GF-D8 (cell line): ENCODE results near the gene REG3G.
A peak's percentile ranks its signal among the peaks of the same experiment; 100 is the strongest.

Experiments
- DNase-seq: peaks from one replicate; lab custom pipeline; 2025; lab: John Stamatoyannopoulos, UW

The REG3G gene

DNA sequence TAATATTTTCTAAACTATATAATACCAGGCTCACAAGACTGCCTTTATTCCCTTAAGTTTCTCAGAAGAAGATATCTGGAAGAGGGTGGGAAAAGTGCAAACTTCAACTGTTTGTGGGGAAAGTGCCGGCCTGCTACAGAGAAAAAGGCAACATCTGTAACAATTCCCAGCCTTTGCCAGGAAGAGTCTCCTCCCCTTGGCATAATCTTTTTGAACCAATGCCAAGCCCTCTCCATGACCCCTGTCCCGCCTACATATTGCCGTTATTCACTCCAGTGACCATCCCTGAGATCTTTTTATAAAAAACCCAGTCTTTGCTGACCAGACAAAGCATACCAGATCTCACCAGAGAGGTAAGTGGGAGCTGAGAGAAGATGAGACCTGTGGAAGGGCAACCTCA is at the start of gene REG3G:
TSS of gene REG3G (plus strand) at position 282 of the 400 bp plus-strand sequence. CDS start 392 bp downstream, outside the sequence.
- no peak for DNase-seq

DNA sequence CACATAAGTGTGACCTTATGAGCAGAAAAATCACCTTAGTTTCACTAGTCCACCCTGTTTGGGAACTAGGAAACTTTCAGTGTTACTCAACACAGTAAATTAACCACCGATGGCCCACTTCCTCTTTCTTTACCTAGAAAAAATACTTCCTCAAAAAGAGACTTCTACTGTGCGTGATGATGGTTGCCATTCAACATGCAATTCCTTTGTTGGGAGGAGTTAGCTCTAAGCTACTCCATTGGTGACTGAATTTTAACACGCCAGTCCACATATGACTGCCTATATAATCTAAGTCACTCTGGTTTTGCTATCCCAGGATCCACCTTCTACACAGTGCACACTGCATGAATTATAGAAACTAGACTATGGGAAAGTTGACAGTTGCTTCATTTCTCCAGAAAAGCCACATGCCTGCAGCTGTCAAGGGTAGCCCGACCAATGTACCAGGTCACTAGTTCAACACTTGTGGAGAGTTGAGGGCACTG is 47.8 kb upstream of the REG3G start:
- peak; percentile 90 for DNase-seq

DNA sequence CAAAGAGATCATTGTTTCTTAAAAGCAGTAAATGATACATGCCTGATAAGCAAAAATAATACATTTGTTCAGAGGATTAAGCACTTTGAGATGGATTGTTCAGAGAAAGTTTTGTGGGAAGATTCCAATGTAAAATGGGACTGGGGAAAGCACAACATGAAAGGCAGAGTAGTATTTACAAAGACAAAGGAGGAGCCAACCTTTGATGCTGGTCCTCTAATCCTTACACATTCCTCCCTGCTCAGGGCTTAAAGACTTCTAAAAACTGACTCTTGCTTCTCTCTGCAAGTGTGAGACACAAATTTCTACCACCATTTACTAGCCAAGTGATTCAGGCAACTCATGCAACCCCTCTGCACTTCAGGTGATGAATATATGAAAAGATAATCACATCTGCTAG is 47.2 kb upstream of the REG3G start:
- no peak for DNase-seq

DNA sequence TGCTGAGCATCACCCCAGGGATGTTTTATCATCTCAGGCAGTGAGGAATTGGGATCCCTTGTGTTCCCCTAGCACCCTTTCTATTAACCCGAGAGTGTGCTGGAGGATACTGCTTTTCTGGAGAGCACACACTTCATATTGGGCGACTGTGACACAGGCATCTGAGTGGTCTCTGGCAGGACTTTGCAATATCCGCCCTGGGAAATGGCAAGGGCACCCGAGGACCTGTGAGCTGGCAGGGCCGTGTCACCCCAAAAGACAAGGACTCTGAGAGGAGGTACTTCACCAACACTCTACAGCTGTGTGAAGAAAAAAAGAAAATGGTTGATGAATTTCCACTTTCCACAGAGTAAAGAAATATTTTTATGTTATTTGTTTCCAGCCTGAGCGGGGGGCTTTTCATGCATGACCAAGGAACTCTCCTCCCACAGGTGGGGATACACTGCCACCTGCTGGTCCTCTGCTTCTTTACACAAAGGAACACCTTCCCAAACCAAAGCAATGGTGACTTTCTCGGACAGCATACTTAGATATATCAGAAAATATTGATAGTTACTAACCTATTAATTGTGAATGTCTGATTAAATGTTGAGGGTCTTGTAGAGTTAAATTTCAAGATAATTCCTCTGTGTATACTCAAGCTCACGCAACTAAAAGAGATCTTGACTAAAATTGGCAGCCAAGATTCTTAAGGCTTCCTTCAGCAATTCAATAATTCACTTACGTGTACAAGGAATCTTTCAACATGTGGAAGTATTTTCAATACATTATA is 45.9 kb upstream of the REG3G start:
- DNase-seq: no peak

DNA sequence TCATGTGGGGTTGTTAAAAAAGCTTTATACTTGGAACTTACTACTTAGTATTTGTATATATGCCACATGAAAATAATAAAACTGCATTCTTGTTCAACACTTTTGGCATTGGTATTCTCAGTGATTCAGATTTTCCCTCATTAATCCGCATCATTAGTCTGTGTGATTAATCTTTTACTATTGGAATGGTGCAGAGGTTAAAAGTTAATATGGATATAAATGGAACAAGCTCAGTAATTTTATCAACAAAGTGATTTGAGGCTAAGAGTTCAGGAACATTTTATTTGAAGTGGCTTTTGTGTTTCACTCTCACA is 45.4 kb upstream of the REG3G start:
- DNase-seq: no peak

DNA sequence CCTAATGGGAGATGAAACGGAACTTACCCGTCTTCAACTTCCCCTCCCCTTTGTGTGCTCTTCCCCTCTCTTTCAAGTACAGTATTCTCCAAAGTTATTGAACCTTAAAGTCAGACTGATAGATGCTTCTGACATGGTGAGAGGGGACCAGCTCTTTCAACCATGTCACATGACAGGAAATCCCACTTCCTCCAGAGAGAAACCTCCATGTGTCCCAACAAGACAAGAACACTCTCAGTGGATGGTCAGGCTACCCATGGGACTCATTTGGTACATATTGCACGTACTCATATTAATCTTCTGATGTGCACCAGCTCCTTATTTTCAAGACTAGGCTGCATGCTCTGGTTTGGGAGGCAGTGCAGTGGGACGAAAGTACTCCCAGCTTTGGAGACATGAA is 44.6 kb upstream of the REG3G start:
- no peak for DNase-seq

DNA sequence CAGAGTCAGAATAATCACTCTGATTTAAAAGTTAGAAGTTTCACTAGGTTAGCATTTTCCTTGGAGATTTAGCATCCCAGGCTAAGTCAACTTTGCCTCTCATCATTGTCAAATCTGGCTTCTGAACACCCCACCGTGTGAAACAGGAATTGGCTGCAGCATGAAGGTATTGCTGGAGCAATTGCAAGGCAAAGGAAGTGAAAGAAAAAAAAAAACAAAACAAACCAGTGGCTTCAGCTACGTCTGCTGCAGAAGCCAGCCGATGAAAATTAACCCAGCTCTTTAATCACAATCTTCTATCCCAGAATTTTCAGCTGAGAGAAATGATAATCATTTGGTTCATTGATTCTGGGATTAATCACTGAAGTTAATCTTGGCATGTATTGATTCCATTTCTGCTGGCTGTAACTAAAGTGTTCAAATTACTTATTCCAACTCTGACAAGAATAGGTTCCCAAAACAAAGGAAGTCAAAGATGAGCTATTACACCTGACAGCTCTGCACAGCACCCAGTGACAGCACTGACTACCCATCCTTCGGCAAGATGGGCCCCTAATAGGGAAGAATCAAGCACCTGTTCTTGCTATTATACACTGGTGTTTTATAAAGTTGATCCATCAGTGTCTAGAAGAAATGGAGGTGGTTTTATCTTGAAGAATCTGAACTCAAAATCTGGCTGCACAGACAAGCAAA is 42.7 kb upstream of the REG3G start:
- DNase-seq: no peak

DNA sequence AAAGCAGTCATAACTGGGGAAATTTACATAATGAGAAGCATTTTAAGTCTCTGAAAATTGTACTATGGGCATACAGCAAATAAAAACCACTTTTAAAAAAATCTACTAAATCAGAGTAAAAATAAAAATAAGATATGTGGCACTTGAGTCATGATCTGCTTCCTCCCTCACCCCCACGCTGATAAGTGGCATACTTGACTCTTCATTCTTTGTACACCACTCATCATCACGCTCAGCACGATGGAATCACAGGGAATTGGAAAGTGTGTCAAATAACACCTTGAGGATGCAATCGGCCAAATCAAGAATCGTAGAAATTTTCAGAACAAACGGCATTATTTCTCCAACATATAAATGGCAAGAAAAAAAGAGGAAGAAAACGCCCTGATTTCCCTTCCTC is 41.1 kb upstream of the REG3G start:
- no peak for DNase-seq

DNA sequence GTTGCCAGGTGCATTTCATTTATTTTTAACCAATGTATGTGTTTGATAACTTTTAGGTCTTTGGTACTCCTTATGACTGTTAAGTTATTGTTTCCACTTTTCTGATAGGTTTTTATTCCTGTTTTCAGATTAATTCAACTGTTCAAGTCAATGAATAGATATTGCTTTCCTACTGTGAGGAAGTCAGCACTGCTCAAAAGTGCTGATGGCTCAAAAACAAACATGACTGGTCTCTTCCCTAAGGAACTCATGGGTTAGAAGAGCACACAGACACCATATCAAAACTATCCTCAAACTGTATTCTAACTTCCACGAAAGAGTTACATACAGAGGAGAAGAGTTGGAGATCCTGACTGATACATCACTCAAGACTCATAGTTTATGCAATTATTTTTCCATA is 39.9 kb upstream of the REG3G start:
- DNase-seq: no peak

DNA sequence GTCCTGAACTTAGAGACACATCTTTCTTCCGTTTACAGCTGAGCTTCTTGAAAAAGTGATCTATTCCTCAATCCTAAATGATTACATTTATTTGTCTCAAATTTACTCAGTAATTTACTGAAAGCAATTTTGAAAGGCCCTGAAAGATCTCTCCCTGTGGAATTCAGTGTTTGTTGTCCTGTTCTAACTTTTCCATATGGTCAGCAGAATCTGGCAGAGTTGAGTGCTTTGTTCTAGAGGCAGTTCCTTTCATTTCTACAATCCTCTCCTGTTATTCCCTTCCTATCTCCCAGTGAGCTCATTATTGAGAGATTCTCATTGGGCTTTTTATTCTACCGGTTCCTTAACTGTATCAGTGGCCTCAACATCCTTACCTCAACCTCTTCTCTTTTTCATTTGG is 36.5 kb upstream of the REG3G start:
- DNase-seq: no peak

DNA sequence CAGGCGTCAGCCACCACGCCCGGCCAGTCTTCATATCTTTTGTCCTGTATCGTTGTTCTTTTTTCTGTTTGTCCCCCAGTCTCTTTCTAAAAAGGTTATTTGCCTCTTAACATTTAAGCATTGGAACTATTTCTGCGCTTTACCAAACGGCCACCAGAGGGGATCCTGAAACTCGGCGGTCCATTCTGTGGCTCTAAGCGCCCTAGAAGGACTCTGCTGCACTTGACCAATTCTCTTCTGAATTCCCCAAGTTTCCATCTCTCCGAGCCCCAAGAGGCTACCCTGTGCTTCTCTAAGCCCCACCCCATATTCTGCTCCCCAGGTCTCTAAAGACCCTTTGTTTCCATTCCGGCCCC is 33.1 kb upstream of the REG3G start:
- no peak for DNase-seq

DNA sequence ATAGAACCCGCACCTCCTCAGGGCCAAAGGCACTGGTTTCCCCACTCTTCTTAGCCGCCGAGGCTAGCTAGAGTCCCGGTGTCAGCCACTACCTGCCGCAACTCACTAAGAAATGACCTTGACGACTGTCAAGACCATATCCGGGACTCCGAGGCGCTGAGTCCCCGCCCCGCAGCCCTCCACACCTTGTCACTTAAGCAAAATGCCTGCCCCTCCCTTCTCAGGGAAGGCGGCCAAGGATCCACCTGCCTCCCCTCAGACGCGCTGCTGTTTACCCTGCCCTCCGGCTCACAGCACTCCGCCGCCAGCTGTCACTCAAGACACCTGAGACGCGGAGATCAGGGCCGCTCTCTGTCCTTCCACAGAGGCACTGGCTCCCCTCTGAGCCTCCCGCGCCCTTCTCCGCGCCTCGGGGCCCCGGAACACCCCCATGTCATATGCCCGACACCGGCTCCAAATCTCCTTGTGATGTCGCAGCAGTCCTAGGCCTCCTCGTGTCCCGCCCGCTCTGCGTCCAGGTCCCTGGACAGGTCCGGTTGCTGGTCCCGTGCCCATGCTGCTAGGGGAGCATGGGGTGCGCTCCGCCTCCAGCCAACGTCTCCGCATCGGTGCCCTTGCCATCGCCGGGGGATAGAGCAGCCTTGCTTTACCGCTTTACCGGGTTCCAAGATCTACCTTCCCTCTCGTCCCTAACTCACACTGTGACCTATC is 32.5 kb upstream of the REG3G start:
- no peak for DNase-seq

DNA sequence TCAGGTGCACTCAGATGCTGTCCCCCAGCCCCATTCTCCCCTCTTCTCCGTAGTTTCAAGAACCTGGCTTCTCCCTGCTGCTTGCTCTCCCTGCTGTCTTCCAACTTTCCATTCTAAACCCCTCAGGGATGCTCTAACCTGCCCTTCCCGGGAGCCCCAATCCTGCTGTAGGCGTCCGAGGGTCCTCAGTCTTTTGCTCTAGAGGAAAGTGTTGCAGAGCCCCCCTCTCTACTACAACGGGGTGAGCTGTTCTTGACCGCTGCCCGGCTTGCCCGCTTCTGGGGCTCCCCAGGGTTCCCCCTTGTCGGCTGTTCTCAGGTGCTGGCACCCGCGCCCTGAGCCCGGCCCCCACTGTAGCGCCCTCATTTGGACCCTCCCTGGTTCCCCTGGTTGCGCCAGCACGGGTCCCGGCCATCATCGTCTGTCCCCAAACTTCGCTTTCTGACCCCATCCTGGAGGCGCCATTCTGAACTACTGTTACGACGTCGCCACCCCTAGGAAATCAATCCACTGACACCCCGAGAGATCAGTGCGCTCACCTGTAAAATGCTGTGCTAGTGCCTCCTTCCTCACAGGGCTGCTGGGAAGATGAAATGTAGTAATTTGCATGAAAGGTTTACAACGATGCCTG is 31.9 kb upstream of the REG3G start:
- no peak for DNase-seq

DNA sequence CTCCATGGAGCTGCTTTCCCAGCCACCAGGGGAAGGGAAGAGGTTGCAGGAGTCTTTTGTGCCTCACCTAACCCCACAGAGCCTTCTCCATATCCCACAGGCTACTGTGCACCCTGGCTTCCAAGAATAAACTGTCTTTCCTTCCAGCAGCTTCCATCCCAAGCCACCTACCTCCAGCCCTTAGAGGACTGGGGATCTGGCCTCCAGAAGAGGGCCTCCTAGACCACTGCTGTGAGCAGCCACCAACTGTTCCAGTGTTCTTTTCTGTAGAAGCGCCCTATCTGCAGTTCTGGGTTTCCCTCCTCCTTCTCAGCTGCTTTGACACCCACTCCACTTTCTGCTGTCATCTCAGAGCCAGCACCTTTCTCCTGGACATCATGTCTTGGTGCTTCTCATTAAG is 30.7 kb upstream of the REG3G start:
- DNase-seq: no peak

DNA sequence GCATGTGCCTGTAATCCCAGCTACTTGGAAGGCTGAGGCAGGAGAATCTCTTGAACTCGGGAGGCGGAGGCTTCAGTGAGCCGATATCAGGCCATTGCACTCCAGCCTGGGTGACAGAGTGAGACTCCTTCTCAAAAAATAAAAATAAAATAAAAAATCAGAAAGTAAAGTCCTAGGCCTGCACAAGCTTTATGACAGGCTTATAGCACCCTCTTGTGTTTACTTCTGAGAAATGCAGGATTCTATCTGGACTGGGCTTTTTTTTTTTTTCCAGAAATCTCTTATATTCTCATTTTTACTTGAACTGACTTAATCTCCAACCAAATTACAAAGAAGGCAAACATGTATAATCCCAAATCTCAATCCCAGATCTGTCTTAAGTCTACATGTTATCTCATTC is 26.1 kb upstream of the REG3G start:
- no peak for DNase-seq

DNA sequence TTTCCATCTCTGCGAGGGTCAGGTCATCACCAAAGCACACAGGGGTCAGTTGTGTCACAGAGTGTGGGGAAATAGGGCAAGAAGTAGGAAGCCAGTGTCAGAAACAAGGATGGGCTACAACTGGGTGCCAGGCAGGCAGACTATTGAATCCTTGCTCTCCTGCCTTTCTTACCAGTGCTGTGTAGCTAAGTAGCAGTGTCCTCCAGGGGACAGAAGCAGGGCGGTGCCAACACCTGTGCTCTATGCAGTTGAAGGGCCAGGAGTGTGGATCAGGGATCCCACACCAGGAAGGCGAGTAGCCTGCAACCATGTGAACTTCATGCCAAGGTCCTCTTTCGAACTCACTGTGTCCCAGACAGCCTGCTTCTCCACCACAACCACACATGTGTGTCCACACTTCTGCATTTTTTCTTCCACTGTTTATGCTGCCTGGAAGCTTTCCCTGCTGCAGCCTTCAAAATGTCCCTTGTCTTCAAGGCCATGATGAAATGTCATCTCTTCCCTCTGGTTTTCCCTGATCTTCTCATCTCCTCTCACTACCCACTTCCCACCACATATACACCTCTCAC is 25.4 kb upstream of the REG3G start:
- no peak for DNase-seq

DNA sequence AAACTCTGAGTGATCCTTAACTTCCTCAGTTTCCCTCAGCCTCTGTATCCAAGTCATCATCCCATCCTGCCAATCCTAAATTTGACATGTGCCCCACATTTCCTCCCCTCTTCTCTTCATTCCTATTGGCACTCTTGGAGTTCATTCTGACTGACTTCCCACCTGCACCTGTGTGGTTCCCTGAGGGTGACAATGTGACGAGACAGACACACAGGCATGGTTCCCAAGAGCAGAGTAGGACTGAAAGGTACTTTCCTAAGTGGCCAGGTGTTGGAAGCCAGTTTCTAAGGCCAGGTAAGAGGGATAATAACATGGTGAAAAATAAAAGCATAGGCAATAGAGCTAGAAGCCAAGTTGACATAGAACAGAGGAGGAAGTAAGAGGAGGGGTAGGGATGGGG is 24.2 kb upstream of the REG3G start:
- no peak for DNase-seq

DNA sequence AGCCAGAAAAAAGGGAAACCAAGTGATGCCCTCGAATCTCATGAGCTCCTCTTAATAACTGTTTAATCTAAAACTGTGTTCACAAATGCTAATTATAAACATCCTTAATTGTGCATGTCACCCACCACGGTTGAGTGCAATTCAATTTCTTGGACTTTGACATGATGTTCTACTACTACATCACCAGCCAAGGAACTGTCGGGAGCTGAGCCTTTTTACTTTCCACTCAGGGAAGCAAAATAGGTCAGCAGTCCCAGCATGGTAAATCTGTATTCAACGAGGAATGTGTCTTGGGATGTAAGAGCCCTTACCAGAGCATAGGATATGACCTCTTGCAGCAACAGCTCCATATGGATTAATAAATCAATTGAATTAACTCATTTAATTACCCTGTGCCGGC is 20.8 kb upstream of the REG3G start:
- DNase-seq: no peak

DNA sequence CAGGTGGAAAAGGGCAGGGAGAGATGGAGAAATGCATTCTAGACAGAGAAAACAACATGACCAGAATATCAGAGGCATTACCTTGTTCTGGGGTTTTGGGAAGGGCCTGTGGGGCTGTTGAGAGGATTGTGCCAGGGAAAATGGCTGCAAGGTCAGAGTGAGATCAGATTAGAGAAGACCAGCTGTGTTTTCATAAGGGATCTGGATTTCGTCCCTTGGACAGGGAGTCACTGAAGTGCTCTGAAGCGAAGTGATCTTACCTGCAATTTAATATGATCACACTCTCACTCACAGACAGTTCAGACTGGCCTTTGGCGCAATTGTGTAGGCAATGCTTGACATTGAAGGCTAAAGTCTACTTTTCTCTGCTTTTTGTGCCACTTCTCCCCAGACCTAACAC is 20.3 kb upstream of the REG3G start:
- DNase-seq: no peak

DNA sequence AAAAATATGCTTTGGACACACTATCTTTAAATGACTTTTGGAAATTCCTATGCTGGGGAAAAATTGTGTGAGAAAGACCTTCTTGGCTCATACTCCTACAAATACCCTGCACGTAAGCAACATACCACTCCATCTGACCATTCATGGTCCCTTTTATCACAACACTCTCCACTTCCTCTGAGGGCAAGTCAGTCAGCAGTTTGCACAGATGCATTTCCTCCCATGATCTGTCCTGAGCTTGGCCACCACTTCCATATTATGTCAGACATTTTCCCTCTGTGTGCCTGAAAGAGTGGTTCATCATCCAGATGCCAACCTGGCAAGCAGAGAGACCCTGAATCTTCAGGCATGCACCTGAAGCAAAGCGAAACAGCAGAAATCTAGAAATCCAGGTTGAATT is 16.1 kb upstream of the REG3G start:
- DNase-seq: no peak

DNA sequence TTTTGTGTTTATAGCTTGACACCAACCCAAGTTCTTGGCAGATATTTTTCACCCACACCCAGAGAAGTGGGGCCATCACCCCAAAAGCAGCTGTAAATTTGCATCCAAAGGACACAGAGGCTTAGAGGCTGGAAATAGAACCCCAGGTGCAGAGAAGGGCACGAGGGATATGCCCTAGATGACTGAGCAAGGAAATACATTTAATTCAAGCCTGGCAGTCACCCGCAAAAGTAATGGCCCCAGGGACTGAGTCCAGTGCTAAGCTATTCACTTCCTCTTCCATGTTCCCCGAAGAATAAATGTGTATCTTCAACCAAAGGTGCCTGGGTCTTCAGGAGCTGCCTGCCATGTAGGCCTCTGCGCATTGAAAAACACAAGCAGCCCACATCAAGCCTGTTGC is 14.0 kb upstream of the REG3G start:
- no peak for DNase-seq

DNA sequence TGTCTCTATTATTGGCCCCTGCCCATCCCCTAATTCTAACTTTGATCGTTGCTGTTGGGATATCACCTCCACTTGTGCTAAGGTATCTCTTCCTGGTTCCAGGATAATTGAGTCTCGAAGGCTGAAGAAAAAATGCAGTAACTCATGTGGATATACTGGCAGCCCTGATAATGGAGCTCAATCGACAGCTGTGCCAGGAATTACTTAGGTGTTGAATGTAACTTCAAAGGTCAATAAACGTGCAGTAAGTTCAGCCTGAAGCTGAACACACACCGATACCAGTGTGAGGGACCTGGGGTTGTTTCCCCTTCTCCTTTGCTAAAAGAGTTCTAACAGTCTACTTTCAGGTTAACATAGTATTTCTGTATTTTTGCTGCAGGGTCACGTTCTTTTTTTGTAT is 11.9 kb upstream of the REG3G start:
- no peak for DNase-seq

DNA sequence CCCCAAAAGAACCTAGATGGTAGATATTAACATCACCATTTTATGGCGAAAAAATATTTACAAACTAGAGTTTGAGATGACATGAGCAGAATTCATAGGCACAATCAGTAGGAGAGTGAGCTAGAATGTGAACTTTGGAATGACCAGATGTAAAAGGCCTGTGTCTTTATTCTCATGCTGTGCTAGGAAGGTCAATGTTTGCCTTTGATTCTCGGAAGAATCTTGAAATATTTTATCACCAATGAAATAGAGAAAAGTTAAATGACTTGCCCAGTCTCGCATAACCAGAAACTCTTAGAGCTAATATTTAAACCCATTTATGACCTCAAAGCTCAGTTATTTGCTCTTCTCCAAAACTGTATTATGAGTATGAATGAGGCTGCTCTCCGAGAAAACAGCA is 9.2 kb upstream of the REG3G start:
- DNase-seq: no peak
